Measurements from ENCODE around the gene KRTAP5-8. TPM values are rescaled to one million over a fixed set of nuclear protein-coding genes. Genes with fewer than 3 reads are reported as not detected.
"Not testable (repeated sequence)": the region's sequence is repeated elsewhere in the genome, so short reads cannot be mapped to it uniquely, and the experiment has no call there.

Gene KRTAP5-8
- total and polyA plus RNA-seq, 2 of the 4 experiments (the other 2 are of a cell fraction): 0.07 TPM; not detected in 1

DNA sequence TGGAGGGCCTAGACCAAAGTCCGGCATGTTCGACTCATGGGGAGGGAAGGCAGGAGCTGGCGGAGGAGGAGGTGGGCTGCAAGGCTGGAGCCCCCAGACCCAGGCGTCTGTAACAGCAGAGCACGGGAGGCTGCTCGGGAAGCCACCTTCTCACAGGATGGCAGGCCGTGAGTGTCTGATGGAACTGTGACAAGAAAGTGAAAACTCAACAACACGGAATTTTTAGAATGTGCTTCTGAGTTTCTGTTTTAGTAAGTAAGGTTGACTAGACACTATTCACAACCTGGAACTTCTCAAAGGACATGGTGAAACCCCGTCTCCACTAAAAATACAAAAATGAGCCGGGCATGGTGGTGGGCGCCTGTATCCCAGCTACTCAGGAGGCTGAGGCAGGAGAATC is 2.1 kb downstream of the KRTAP5-8 start:
- H2BK5ac ChIP-seq (ENCODE audit: low read depth, low read length, poor library complexity, severe bottlenecking); H2AK9ac ChIP-seq (replicated peaks; ENCODE audit: low read depth, low read length, poor library complexity); DNase-seq; H3K4me3 ChIP-seq (ENCODE audit: insufficient read depth, low read depth, low read length); H3K27ac ChIP-seq (ENCODE audit: insufficient read depth, low read length); H2BK20ac ChIP-seq (ENCODE audit: low read depth, low read length); H2AK5ac ChIP-seq (ENCODE audit: low read depth, low read length); H4K91ac ChIP-seq (ENCODE audit: insufficient read depth, low read depth, low read length); H3K9me1 ChIP-seq (ENCODE audit: insufficient read depth, low read length); H4K5ac ChIP-seq (ENCODE audit: low read depth, low read length); H3K4me2 ChIP-seq (ENCODE audit: low read depth, low read length); intact Hi-C loops (cut with micrococcal nuclease); H4K20me1 ChIP-seq (ENCODE audit: insufficient read depth, low read length); dilution Hi-C loops (cut with HindIII; ENCODE audit: low sequenced_read_pairs, unreplicated experiment); H3K4ac ChIP-seq (ENCODE audit: low read depth, low read length); in situ Hi-C loops (cut with MboI; ENCODE audit: low sequenced_read_pairs); H4K8ac ChIP-seq (ENCODE audit: low read depth in 2 of 2, low read length in 2 of 2); POLR2A ChIA-PET (ENCODE audit: unreplicated experiment); H3K9me3 ChIP-seq (ENCODE audit: control insufficient read depth, insufficient read depth, low read length); H3K18ac ChIP-seq (ENCODE audit: low read depth, low read length); H3K4me1 ChIP-seq (ENCODE audit: control insufficient read depth, insufficient read depth, low read length); H3K79me1 ChIP-seq (ENCODE audit: low read depth in 1 of 2, low read length in 2 of 2); H3K23ac ChIP-seq (ENCODE audit: low read depth, low read length); H2BK120ac ChIP-seq (ENCODE audit: low read depth, low read length); H2AFZ ChIP-seq (replicated peaks; ENCODE audit: low read length, poor library complexity); BruUV-seq (replicated peaks); H3K56ac ChIP-seq (ENCODE audit: extremely low read depth, insufficient read depth, low read length); H3K36me3 ChIP-seq (ENCODE audit: control insufficient read depth, insufficient read depth, low read length); H3K9ac ChIP-seq (ENCODE audit: low read depth, low read length); H2BK15ac ChIP-seq (ENCODE audit: low read depth, low read length); CTCF ChIA-PET; ATAC-seq (ENCODE audit: low read depth); H3K14ac ChIP-seq (replicated peaks; ENCODE audit: low read depth, low read length): not testable (repeated sequence)
- 91% methylated on average over 7 of the region's 11 CpGs; no CpG with 5 or more reads in 1 of the 2 experiments for WGBS, 2 experiments (ENCODE audit: extremely low coverage in 2 of 2, insufficient read length in 1 of 2)
- H3K27me3 ChIP-seq (ENCODE audit: control insufficient read depth, insufficient read depth, low read length): peaks cover 14% of the 10 kb centered on the region

DNA sequence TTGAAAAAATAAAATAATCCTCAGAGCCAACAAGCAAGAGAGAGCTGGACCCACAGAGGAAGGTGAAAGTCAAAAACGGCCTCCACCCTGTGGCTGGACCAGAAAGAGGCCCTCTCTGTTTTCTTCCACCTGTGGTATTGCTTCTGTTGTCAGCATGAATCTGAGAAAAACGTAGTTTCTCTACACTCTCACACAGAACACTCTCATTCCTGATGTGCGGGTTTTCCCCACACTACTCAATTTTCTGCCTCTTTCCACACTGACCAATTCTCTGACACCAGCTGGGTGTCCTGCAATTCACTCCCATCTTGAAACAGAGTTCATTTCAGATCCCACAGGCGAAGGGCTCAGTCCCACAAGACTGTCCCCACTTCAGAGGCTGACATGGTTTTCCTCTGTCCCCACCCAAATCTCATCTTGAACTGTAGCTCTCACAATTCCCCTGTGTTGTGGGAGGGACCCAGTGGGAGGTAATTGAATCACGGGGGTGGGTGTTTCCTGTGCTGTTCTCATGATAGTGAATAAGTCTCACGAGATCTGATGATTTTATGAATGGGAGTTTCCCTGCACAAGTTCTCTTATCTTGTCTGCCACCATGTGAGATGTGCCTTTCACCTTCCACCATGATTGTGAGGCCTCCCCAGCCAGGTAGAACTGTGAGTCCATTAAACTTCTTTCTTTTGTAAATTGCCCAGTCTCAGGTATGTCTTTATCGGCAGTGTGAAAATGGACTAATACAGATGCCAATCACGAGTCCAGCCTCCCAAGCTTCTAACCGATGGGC is 2.9 kb downstream of the KRTAP5-8 start:
- H2BK15ac ChIP-seq (ENCODE audit: low read depth, low read length); H2AK9ac ChIP-seq (replicated peaks; ENCODE audit: low read depth, low read length, poor library complexity); H3K9me3 ChIP-seq (ENCODE audit: control insufficient read depth, insufficient read depth, low read length); H2AFZ ChIP-seq (replicated peaks; ENCODE audit: low read length, poor library complexity); H4K8ac ChIP-seq (ENCODE audit: low read depth in 2 of 2, low read length in 2 of 2); H4K5ac ChIP-seq (ENCODE audit: low read depth, low read length); H2AK5ac ChIP-seq (ENCODE audit: low read depth, low read length); intact Hi-C loops (cut with micrococcal nuclease); BruUV-seq (replicated peaks); H2BK5ac ChIP-seq (ENCODE audit: low read depth, low read length, poor library complexity, severe bottlenecking); ATAC-seq (ENCODE audit: low read depth); H3K4ac ChIP-seq (ENCODE audit: low read depth, low read length); POLR2A ChIA-PET (ENCODE audit: unreplicated experiment); H3K9ac ChIP-seq (ENCODE audit: low read depth, low read length); H3K4me1 ChIP-seq (ENCODE audit: control insufficient read depth, insufficient read depth, low read length); H3K9me1 ChIP-seq (ENCODE audit: insufficient read depth, low read length); H3K4me2 ChIP-seq (ENCODE audit: low read depth, low read length); H3K18ac ChIP-seq (ENCODE audit: low read depth, low read length); dilution Hi-C loops (cut with HindIII; ENCODE audit: low sequenced_read_pairs, unreplicated experiment); H2BK120ac ChIP-seq (ENCODE audit: low read depth, low read length); DNase-seq; H3K79me1 ChIP-seq (ENCODE audit: low read depth in 1 of 2, low read length in 2 of 2); H3K4me3 ChIP-seq (ENCODE audit: insufficient read depth, low read depth, low read length); in situ Hi-C loops (cut with MboI; ENCODE audit: low sequenced_read_pairs); H3K36me3 ChIP-seq (ENCODE audit: control insufficient read depth, insufficient read depth, low read length); H4K20me1 ChIP-seq (ENCODE audit: insufficient read depth, low read length); H2BK20ac ChIP-seq (ENCODE audit: low read depth, low read length); H3K23ac ChIP-seq (ENCODE audit: low read depth, low read length); H4K91ac ChIP-seq (ENCODE audit: insufficient read depth, low read depth, low read length); H3K14ac ChIP-seq (replicated peaks; ENCODE audit: low read depth, low read length); H3K56ac ChIP-seq (ENCODE audit: extremely low read depth, insufficient read depth, low read length); H3K27ac ChIP-seq (ENCODE audit: insufficient read depth, low read length): not testable (repeated sequence)
- CTCF ChIA-PET: interaction anchor here (1.0 kb wide), 1 partner anchor 39 kb away, joined by 3 read pairs; no protein-coding TSS in a partner anchor
- peaks cover 16% of the 10 kb centered on the region for H3K27me3 ChIP-seq (ENCODE audit: control insufficient read depth, insufficient read depth, low read length)
- 57% methylated on average over 5 of the region's 9 CpGs; no CpG with 5 or more reads in 1 of the 2 experiments for WGBS, 2 experiments (ENCODE audit: extremely low coverage in 2 of 2, insufficient read length in 1 of 2)
